HG03095 (cell line): ENCODE results near the gene GON4L.
A peak's percentile ranks its signal among the peaks of the same experiment; 100 is the strongest.
"Not testable (repeated sequence)": the region's sequence is repeated elsewhere in the genome, so short reads cannot be mapped to it uniquely, and the experiment has no call there.

Experiments
- ATAC-seq: cut with Tn5 transposase; IDR thresholded peaks from one replicate; pipeline ENCODE4 v1.9.1; 2021; ENCODE audit warnings: moderate library complexity; ENCODE audit not compliant: unreplicated experiment

The GON4L gene

DNA sequence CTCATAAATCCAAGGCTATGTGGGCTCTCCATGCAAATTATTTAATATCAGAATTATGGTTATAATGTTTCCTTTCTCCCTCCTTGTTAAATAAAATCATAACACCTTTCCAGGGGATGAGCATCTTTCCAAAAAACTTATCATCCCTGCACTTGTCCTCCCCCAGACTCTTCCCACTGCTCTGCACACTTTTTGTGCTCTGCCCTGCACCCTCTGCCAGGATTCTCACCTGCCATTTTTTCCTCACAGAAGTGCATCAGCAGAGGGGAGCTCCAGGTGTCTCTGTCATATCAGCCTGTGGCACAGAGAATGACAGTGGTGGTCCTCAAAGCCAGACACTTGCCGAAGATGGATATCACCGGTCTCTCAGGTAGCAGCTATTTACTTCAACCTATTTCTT lies 23.2 kb upstream of the GON4L start:
- ATAC-seq: no peak

GRCh38 chr1:155877945-155878344 lies 20.9 kb upstream of the GON4L start:
- no peak for ATAC-seq

- ATAC-seq: no peak
Observed at GRCh38 chr1:155873860-155874259, 16.8 kb upstream of the GON4L start.

GRCh38 chr1:155872527-155872926 lies 15.5 kb upstream of the GON4L start:
- ATAC-seq: no peak

DNA sequence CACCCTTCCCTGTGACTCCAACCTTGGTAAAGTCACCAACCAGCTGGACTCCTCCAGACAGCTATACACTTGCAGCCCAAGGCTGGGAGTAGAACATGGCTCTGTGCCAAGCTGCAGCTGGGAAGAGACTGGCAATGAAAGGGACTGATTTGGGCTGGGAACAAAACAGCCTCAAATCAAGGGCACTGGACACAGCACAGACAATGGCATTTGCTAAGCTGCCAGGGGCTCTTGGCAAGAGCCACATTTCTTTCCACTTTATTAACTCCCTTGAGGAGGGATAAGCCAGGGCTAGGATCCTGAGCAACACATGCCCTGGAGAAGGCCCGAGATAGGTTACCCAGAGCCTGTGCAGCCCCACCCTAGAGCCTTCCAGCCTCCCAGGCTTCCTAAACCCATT lies 14.4 kb upstream of the GON4L start:
- ATAC-seq: no peak

DNA sequence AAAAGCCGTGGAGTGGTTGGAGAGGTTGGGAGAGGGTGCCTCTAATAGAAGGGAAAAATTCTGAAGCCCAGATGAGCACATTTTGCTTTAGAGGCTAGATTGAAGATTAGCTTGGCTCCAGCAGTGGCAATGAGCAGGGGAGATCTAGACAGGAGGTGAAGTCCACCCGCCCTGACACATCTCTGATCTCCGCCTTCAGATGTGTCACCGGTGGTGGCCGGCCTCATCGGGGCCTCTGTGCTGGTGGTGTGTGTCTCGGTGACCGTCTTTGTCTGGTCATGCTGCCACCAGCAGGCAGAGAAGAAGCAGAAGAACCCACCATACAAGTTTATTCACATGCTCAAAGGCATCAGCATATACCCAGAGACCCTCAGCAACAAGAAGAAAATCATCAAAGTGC lies 10.8 kb upstream of the GON4L start:
- no peak for ATAC-seq

DNA sequence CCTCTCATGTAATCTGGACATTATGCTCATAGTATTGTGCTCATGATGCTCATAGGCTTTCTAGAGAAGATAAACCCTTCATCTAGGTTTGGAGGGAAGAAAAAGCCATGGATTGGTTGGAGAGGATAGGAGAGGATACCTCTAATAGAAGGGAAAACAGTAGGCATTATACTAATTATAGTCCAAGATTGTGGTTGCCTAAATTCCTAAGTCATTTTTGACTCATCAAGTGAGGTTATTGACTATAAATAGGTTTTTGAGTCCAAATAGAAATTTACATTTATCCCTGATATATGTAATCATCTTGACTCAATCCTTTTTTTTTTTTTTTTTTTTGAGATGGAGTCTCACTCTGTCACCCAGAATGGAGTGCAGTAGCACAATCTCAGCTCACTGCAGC lies 7.4 kb upstream of the GON4L start:
- ATAC-seq: no peak

DNA sequence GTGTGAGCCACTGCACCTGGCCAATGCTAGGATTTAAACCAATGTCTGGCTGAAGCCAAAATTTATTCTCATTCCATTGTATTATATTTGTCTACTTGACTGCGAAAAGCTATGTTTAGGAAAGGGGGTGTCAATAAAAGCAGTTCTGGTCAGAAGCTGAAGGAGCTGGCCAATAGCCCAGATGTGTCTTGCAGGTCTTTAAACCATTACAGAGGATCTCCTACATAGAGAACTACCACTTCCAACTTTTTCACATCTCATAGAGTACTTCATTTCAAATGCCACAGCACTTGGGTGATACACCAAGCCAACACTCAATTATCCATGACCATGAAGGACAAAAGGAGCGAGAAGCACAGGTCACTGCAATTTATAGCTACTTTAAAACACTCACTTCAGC lies 4.9 kb upstream of the GON4L start:
- no peak for ATAC-seq

DNA sequence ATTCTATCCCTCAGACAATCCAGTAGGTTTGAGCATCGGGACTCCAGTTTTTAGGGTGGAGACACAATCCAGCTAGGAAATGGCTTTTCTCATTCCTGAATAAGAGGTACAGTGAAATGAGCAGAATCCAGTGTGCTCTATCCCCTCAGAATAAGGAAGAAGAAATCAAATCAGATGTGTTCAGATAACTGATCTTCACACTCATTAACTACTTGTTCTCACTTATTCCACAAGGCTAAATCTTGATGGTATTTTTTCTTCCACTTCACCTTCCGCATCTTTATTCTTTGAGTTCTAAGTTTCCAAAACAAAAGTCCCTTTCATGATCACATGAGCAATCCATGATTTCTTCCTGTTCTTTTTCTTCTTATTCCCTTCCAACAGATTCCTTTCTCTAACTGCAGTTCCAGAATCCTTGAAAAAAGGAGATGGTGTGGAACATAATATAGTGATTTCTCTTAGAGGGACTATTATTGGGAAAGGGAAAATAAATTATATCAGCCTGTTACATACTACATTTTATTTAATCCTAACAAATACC lies 4.0 kb upstream of the GON4L start:
- ATAC-seq: no peak

- ATAC-seq: no peak
Observed at GRCh38 chr1:155859881-155860871, 3.2 kb upstream of the GON4L start.

GRCh38 chr1:155859234-155859829 lies 2.3 kb upstream of the GON4L start, which contains the start of gene SYT11:
SYT11 (plus strand) TSS chr1:155859567; CDS start chr1:155859762, 195 bp downstream.
- ATAC-seq: peak; percentile 61

DNA sequence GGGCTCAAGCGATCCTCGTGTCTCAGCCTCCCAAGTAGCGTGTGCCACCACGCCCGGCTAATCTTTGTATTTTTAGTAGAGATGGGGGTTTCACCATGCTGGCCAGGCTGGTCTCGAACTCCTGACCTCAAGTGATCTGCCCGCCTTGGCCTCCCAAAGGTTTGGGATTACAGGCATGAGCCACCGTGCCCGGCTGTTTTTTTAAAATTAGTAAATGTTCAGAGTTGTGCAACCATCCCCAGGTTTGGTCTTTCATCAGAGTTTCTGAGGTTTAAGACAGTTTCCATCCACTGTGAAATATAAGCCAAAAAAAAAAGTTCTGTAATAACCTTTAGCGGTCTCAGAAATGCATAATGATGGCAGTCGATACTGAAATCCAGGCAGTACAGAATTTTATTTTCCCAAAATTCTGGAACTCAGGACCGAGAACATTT lies 1.8 kb upstream of the GON4L start:
- ATAC-seq: no peak

GRCh38 chr1:155856257-155856974 lies 598 bp downstream of the GON4L start:
- ATAC-seq: no peak

DNA sequence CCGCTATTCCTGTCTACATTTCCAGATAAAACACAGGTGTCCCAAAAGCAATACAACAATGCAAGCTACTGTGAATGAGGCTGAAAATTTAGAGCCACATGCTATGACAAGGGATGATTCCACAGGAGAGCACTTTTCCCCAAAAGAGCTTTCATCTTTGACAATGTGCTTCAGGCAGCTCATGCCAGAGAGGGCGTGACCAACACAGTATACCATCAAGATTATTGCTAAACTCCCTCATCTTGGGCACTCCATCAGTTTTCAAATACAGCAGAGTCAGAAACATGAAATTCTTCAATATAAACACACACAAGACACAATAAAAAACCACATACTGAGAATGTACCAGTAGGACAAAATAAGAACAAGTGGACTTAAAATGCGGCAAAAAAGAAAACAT lies 6.7 kb downstream of the GON4L start:
- no peak for ATAC-seq

GRCh38 chr1:155847823-155848529 lies 9.0 kb downstream of the GON4L start:
- no peak for ATAC-seq

DNA sequence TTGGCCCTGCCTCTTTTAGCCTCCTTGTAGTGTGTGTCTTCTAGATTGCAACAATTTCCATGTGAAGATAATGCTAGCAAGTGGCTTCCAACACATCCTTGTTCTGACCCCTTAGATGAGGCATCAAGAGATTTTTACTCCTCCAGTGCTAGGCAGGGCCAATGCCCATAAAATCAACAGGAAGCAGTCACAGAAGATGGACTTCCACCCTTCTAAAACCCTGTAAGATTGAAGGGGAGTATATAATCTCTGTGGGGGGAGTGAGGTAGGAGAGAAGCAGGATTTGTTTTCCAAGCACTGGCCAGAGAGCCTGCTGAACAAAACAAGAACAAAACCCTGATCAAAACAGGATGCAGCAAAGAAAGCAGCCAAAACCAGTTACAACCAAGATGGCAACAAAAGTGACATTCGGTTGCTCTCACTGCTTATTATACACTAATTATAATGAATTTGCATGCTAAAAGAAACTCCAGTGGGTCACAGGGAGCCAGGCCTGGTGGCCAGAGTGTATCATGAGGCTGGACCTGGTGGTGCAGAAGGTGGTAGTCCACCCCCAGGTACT lies 12.1 kb downstream of the GON4L start:
- no peak for ATAC-seq

GRCh38 chr1:155840386-155840785 lies 16.6 kb downstream of the GON4L start:
- ATAC-seq: no peak

DNA sequence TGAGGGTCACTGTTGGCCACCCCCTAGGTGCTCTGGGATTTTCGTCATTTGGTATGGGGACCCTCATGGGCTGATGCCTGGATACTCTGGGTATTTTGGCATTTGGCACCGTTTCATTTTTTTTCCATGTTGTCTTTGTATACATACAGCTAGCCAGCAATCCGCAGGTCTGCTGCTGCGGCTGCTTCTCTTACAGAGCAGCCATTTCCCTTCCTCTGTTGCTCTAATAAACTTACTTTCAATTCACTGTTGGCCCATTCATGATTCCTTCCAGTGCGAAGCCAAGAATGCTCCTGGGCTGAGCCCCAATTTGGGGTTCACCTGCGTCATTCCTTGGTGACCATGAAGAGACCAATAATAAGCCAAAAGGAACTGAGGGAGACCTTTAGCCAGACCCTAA lies 21.5 kb downstream of the GON4L start:
- ATAC-seq: no peak

DNA sequence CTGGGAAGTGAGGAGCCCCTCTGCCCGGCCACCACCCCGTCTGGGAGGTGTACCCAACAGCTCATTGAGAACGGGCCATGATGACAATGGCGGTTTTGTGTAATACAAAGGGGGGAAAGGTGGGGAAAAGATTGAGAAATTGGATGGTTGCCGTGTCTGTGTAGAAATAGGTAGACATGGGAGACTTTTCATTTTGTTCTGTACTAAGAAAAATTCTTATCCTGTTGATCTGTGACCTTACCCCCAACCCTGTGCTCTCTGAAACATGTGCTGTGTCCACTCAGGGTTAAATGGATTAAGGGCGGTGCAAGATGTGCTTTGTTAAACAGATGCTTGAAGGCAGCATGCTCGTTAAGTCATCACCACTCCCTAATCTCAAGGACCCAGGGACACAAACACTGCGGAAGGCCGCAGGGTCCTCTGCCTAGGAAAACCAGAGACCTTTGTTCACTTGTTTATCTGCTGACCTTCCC lies 22.1 kb downstream of the GON4L start:
- ATAC-seq: not testable (repeated sequence)

DNA sequence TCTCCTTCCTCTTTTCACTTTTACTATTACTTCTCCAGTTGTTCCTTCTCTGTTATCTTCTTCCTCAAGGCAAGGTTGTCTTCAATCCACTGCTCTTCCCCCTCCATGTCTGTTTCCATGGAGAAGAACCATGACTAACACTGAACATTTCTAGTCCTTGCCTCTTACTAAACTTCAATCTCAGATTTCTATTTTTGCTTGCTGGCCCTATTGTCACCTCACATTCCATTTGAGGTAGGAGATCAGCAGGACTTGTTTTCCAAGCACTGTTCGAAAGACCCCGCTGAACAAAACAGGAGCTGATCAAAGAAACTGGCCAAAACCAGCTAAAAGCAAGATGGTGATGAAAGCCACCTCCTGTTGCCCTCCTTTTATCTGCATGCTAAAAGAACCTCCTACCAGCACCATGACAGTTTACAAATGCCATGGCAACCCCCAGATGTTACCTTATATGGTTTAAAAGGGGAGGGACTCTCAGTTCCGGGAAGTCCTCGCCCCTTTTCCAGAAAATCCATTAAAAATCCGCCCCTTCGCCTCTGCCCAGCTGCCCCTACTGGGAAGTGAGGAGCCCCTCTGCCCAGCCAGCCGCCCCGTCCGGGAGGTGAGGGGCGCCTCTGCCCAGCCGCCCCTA lies 22.6 kb downstream of the GON4L start:
- no peak for ATAC-seq
